NCI-H2029 treated with DMSO at 0.1 percent for 48 hours (cell line): ENCODE measurements around the gene ESPNL.

Source experiments
- DNase-seq: peaks from one replicate; lab custom pipeline; 2025; lab: John Stamatoyannopoulos, UW

Gene ESPNL

DNA sequence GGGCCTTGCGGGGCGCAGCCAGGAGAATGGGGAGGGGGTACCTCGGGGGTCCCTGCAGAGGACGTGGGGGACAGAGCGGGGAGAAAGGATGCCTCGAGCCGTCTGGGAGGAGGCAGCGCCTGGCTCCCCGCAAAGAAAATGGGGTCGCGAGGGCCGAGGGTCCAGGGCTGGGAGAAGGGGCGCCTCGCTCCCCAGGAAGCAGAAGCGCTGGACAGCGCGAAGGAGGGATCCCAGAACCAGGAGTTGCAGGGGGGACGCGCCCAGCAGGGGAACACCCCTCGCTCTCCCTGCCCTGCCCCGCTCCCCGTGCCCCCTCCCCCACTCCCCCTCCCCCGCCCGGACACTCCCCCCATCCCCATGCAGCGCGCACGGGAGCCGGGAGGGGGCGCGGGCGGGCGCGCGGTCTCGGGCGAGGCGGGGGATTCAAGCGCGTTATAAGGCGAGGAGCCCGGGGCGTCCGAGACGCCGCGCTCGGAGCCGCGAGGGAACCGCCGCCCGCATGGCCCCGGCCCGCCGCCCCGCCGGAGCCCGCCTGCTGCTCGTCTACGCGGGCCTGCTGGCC is 58.5 kb downstream of the ESPNL start, which contains the start of gene ERFE:
ERFE (plus strand) TSS at position 462 of the 562 bp plus-strand sequence; CDS start at position 500, 38 bp downstream.
- DNase-seq, result no peak

DNA sequence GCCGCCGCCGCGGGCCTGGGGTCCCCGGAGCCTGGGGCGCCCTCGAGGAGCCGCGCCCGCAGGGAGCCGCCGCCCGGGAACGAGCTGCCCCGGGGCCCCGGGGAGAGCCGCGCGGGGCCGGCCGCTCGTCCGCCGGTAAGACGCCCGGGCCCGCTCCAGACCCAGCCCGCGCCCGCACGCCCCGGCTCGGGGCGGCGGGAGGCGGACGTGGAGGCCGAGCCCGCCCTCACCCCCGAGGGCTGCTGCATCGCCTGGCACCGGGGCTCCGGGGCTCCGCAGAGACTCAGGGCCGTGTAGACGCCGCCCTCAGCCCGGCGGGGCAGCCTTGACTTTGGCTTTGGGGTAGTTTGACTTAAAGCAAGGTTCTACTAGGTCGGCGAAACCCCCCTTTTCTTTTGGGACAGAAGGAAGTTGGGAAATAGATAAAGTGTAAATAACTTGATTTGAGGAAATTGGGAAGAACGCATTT is 59.0 kb downstream of the ESPNL start:
- no peak for DNase-seq

DNA sequence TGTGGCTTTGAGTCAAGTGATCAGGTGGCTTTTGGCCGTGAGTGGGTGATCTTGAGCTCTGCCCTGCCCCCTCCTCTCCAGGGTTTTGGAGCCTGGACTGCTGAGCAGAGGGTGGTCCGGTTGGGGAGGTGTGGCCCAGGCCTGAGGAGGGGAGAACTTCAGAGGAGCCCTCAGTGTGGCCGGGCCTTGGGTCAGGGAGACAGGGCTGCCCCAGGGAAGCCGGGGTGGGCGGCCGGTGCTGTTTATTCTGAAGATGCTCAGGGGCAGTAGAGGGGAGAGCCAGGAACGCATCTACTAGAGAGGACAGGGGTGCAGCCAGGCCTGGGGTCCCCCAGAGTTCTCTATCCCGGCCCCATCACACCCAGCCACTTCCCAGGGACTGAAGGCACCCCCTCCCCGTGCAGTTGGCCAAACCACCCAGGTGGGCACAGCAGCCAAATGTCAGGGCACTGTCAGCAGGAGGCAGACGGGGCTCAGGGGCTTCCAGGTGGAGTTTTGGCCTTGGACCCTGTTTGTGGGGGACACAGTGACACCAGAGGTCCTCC is 59.6 kb downstream of the ESPNL start:
- no peak for DNase-seq

DNA sequence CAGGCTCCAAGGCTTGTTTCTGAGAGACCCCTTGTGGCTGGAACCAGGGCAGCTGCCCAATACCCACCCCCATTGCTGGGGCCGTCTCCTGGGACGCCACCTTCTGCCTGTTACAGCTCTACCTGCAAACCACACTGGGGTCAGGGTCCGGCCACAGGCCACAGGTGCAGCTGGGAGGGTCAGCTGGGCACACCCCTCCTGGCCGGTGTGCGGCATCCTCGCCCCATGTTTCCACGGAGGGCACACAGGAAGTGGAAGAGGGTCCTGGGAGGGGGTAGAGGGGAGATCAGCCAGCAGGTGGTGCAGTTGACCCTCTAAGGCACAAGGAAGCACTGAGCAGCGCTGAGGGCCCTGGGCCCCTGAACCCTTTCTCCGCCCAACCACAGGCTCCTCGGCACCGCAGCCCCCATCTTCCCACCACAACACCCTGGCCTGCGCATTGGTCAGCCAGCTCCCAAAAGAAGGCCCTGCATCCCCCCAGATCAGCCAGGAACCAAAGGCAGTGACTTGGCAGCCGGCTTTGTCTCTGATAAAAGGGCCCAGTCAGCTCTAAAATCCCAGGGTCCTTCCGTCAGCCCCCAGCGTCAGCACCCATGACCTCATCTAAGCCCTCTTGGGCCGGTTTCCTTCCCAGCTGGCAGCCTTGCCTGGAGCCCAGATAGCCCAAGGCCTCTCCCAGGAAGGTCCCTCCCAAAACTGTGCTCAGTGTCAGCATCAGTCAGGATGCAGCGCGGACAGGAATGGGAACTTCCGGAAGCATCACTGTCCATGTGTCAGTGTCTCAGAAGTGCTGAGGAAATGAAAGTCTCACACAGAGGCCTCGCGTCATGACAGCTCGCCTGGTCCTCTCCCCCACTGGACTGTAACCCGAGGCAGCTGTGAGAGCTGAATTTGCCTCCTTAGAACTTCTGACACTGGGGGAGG is 60.3 kb downstream of the ESPNL start:
- no peak for DNase-seq

DNA sequence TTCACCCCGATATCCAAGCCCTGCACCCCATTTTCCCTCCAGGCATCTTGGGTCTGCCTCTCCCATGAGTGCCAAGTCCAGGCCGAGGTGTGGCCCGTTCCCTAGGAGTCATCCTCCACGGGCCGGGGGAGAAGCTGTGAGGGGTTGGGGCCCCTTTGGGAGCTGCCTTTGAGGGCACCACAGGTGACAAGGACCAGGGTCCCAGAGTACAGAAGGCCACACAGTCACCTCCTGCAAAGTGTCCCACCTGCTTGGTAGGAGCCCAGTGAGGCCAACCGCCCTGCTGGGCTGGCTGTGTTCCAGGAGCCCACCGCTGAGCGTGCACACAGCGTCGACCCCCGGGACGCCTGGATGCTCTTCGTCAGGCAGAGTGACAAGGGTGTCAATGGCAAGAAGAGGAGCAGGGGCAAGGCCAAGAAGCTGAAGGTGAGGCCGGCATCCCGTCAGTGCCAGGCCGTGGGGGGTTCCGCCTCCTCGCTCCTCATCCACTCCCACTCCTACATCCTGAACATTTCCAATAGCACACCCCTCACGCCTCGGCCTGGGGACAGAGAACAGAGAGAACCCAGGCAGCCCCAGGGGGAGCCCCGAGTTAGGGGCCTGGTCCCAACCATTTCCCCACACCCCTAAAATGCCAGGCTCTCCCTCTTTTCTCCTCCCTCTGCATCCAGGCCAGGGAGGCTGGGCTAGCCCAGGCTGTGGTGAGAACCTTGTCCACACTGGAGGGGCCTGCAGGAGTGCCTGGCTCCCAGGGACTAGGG is 61.3 kb downstream of the ESPNL start:
- DNase-seq, result no peak

DNA sequence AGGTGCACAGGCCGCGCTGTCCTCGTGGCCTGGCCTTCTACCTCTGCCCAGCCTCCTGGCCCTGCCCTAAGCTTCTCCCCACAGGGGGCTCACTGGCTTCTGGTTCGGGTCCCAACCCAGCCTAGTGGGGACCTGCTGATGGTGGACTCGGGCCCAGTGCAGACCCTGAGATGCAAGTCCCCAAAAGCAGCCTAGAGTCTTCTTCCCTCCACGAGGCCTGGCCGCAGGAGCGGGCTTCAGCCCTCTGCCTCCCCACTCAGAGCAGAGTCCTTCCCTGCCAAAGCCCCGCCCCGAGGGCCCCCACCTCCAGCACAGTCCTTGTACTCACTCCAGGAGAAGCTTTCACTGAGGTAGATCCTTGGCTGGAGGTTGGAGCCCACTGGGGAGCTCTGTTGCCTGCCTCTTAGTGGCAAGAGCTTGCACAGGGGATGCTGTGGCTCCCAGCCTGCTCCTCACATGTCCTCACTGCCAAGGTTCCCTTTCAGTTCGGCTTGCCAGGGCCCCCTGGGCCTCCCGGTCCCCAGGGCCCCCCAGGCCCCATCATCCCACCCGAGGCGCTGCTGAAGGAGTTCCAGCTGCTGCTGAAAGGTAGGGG is 62.2 kb downstream of the ESPNL start:
- DNase-seq, result no peak

DNA sequence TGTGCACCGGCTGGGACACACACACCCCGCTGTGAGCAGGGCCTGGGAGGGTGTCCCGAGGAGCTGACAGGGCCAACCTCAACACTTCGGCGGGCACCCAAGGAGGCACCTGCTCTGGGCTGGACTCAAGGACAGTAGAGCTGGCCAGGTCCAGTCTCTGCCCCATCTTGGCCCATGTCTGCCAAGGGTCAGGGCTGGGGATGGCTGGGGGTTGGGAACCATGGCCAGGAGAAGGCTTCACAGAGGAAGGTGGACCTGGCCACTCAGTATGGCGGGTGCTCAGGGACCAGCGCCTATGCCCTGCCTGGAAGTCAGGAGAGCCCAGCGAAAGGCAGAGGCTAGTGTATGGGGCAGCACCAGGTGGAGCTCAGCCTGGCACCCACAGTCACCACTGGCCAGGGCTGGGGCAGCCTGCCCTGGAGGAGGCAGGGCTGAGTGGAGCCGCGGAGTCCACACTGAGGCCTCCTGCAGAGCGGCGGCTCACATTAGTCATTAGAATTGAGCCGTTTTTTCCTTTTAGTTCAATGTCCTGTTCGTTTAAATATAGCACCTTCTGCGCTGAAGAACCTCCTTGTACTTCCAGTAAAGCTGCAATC is 62.8 kb downstream of the ESPNL start:
- DNase-seq, result no peak

DNA sequence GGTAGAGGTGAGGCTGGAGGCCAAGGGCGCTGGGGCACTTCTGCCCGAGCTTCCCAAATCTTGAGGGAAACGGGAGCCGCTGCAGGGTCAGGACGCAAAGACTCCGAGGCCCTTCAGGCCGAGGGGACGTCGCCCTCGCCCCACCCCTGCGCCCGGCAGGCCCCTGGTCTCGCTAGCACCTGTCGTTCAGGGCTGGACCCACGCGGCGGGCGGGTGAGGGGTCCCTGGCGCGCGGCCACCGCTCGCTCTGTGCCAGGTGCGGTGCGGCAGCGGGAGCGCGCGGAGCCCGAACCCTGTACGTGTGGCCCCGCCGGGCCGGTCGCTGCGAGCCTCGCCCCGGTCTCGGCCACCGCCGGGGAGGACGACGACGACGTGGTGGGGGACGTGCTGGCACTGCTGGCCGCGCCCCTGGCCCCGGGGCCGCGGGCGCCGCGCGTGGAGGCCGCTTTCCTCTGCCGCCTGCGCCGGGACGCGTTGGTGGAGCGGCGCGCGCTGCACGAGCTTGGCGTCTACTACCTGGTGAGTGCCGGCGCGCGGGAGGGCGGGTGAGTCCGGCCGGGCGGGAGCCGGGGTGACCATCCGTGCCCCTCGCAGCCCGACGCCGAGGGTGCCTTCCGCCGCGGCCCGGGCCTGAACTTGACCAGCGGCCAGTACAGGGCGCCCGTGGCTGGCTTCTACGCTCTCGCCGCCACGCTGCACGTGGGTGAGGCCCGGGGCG is 63.5 kb downstream of the ESPNL start:
- no peak for DNase-seq

DNA sequence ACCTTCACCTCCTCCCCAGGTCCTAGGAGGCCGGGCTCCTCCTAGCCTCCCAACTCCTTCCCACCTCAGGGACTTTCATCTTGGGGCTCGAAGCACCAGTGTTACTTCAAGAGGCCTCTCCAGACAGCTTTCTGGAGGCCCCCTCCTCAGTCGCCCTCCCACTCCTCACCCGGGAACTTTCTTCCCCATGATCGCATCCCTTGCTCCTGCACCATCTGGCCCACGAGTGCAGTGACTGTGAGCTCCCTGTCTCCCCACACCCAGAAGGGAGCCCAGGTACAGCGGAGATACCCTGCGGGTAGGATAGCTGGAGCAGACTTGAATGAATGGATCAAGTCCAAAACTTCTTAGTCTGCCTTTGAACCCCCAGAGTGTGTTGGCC is 64.8 kb downstream of the ESPNL start:
- DNase-seq, result no peak

DNA sequence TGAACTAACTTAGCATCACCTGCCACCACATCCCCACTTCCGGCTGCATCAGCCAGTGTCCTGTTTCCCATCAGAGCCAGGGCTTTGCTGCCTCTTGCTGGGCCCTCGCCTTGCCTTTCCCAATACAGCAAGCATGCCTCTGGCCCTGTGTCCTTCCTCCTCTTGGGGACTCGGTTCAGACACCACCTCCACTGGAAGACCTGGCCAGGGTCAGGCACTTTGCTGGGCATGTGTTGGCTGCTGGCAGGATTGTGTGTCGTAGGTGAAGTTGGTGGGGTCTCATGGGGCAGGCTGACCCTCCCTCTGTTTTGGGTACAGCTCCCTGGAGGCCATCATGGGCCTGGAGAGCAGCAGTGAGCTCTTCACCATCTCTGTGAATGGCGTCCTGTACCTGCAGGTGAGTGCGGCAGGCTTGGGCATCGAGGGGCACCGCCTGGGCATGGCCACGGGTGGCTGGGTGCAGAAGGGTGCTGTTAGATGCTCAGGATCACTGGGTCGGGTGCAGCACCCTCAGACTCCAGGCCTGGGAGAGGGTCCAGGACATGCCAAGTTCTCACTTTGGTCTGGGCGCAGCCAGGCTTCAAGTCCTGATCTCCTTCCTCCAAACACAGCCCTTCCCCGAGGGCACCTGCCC is 65.3 kb downstream of the ESPNL start:
- DNase-seq, result no peak

DNA sequence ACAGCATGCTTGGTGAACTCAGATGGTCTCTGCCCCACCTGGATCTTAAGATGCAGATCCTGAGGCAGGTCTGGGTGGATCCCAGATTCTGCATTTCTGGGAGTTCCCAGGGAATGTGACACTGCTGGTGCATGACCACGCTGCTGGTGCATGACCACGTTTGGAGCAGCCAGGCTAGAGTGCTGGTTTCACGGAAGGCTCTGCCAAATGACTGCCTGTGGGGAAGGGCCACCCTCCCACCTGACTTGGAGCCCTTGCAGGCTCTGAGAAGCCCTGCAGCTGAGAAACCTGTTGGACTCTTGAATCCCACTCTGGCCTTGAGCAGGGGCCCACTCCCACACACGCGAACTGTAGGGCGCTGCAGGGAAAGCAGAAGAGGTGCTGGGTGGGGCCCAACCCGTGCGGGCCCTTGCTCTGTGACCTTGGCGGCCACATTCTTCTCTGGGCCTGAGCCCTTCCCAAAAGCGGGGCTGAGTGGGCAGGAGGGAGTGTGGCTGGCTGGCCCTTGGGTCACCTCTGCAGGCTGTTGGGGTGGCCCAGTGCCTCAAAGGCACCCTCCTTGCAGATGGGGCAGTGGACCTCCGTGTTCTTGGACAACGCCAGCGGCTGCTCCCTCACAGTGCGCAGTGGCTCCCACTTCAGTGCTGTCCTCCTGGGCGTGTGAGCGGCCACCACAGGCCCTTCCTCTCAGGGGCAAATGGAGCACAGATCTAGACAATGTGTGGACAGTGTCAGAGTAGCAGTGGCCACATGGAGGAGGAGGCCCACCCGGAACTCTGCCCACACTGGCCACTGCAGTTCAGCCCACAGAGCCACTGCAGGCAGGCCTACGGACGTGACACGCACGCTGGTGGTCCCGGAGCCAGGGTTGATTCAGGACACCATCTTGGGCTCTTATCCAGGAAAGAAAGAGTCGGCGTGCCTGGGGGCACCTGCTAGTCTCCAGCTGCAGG is 66.5 kb downstream of the ESPNL start:
- DNase-seq, result no peak

DNA sequence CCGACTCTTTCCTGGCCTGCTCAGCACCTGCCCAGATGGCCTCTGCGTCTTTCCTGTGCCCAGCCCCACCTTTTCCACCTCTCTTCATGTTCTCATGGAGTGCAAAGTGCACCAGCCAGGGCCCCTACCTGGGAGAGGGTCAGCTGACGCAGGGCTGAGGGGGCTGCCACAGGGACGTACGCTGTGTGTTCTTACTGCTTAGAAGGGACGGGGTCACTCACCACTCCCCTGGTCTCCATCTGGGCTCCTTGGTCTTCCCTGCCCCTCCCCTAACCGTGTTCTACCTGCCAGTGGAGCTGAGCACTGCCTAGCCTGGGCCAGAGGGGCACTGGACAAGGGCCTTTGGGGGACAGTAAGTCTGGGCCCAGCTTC is 67.2 kb downstream of the ESPNL start:
- no peak for DNase-seq

DNA sequence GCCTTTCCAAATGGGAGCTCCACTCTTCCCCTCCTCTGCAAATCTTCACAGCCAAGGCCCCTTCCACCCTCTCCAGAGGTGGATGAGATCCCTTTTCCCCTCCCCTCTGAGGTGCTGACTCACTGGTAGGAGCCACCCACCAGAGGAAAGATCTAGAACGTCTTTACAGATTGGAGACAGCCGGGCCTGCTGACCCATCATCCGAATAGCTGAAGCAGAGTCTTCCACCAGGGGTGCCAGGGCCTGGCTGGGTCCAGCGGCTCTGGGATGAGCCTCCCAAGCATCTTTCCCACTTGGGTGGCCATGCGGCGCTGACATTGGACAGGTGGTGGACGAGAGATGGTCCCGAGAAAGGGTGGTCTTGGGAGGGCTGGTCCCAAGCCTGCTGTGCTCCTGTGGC is 67.6 kb downstream of the ESPNL start:
- no peak for DNase-seq

DNA sequence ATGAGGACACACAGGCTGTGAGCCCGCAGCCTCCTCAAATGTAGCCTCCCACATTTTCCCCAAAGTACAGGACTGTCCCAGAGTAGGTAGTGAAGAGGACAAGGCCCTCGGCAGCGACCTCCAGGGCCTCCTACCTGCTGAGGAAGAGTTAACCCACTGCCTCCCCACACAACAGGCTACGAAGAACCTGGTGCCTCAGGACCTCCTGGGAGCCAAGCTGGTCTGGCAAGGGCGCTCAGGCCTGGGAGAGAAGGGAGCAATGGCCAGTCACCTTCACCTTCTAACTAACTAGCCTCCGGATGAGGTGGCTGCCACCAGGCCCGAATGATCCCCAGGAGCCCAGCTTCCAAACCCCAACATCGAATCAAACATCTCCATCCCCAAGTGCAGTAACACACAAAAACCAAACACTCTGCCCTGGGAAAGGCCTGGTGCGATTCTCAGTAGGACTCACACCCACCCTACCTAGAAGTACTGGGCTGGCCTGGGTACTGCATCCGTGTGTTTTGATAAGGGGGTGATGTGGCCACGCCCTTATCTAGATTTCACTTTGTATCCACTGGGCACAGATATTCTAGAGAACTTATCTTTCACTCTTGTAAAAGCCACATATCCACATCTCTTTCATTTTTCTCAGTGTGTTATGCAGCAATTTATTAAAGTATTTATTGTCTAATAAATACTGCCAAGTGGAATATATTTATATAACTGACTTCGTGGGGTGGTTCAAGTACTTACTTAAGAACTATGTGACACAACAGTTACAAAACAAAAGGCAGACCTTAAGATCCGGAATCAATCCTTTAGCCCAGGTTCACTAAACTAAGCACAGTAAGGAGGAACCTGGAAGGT is 68.3 kb downstream of the ESPNL start:
- DNase-seq, result no peak

DNA sequence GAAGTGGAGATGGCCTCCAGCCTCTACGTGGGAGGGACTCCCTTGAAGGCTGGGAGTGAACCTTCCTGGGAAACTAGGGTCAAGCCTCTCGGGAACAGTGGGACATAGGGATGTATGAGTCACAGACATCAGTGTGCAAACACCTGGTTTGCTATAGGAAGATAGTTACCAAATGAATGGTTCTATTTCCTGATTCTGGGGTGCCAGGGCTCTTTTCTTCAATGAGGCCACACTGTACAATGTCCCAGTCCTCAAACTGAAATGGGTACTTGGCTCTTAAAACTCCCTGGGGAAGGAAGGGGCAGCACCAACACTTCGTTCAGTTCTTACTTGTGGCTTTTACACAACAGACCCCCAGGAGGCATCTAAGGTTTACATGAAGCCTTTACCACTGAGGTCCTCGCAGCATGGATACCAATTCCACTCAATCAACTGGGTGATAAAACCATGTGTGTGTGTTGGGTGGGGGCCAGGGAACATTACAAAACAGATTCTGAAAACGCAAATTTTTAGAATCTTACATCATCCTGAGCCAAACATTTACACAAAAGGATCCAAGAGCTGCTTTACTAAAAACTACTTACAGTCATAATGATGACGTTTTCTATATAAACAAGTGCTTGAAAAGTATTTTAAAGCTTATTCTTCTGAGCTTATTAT is 69.0 kb downstream of the ESPNL start:
- DNase-seq, result no peak

DNA sequence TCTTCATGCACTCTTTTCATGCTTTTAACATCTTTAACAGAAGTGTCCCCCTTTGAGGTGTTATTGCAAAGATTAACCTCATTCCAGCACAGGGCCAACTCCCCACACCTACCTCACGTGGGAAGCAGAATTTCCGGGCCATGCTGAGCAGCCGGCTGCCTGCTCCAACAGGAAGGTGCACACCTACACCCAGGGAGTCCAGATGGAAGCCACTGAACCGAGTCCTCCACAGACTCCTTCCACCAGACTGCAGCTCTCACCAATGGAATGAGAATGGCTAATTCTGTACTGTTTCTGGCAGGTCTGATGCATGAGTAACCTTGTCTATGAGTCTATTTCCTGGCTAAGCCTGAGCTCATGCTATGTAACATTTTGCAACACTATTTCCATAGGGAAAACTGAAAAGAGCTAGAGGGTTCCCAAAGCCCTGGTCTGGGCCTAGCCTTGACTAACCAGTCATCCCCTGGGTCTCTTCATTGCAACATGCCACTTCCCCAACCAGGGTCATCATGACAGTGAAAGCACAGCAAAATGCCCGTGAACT is 69.6 kb downstream of the ESPNL start:
- no peak for DNase-seq

DNA sequence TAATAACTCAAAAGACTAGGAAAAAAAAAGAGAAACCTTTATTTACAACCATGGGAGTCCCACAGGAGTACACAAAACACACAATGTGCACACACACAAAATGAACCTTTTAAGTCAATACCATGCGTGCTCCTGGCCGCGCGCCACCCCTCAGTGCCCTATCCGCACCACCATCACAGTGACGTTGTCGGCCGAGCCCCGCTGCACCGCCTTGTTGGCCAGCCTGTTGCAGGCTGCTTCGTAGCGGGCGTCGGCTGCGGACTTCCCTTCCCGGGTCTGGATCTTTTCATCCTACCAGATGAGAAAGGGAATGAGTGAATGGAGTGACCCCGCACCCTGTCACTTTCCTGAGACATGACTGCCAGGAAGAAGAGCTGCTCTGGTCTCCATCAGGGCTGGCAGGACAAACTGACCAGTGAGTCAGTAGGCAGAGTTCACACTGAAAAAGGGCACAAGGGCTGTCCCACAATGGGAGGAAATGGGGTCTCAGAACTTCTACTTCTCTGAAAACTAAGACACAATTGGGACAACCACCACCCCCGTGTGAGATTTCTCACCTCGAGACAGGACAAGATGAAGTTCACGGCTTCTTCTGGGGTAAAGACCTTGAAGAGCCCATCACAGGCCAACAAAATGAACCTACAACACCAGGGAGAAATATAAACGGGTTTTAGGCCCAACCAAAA is 70.4 kb downstream of the ESPNL start:
- DNase-seq, result peak; percentile 80
